ENCODE results near the gene HRK.

The HRK gene

GRCh38 chr12:116881325-116881876, at the start of gene HRK:
HRK (minus strand) TSS chr12:116881441; CDS start chr12:116881307, 134 bp downstream.
- no peak within 1 kb of the TSS for H3K4me3 ChIP-seq (ENCODE audit: low read depth, low read length)
- TF ChIP-seq POLR2A (IDR thresholded peaks at IDR 0.05; ENCODE audit: extremely low read depth, insufficient read length) (no peak), CTCF (IDR thresholded peaks at IDR 0.05; ENCODE audit: low read depth, low read length) (no peak), MYC (IDR thresholded peaks at IDR 0.05; ENCODE audit: low read depth, low read length) (no peak)
- TF ChIP-seq, protein P1, sequence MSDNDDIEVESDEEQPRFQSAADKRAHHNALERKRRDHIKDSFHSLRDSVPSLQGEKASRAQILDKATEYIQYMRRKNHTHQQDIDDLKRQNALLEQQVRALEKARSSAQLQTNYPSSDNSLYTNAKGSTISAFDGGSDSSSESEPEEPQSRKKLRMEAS (IDR thresholded peaks at IDR 0.05; ENCODE audit: low read depth, low read length), result no peak
- no peak for DNase-seq (ENCODE audit: low read depth)

DNA sequence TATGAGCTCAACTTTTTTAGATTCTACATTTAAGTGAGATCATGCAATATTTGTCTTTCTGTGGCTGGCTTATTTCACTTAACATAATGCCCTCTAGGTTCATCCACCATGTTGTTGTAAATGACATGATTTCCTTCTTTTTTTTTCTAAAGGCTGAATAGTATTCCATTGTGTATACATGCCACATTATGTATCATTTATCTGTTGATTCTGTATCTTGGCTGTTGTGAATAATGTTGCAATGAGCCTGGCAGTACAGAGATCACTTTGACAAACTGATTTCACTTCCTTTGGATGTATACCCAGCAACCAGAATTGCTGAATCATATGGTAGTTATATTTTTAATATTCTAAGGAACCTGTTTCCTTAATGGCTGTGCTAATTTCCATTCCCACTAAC, 48.6 kb upstream of the HRK start:
- DNase-seq (ENCODE audit: low read depth), result no peak
- no peak overlapping the region for H3K4me3 ChIP-seq (ENCODE audit: low read depth, low read length)
- TF ChIP-seq POLR2A (IDR thresholded peaks at IDR 0.05; ENCODE audit: extremely low read depth, insufficient read length) (no peak), MYC (IDR thresholded peaks at IDR 0.05; ENCODE audit: low read depth, low read length) (no peak), CTCF (IDR thresholded peaks at IDR 0.05; ENCODE audit: low read depth, low read length) (no peak)
- TF ChIP-seq, protein P1 (IDR thresholded peaks at IDR 0.05; ENCODE audit: low read depth, low read length), result no peak

DNA sequence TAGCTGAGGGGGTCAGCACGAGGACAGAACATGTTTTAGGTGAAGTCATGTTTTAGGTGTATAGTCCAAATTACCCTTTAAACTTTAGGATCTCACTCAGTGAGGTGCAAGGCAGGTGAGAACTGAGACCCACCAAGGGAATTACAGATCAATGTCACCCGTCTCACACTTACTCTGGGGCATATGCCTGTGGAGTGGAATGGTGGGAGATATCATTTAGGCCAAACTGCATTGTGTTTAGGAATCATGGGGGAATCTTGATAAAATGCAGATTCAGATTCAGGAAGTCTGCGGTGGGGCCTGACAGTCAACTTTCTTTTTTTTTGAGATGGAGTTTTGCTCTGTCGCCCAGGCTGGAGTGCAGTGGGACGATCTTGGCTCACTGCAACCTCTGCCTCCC, 47.3 kb upstream of the HRK start:
- H3K4me3 ChIP-seq (ENCODE audit: low read depth, low read length), result no peak overlapping the region
- TF ChIP-seq CTCF (IDR thresholded peaks at IDR 0.05; ENCODE audit: low read depth, low read length), result no peak
- no peak for TF ChIP-seq POLR2A (IDR thresholded peaks at IDR 0.05; ENCODE audit: extremely low read depth, insufficient read length)
- DNase-seq (ENCODE audit: low read depth), result no peak

- TF ChIP-seq CTCF (IDR thresholded peaks at IDR 0.05; ENCODE audit: low read depth, low read length), result no peak
- no peak for TF ChIP-seq MYC (IDR thresholded peaks at IDR 0.05; ENCODE audit: low read depth, low read length)
- TF ChIP-seq, protein P1 (IDR thresholded peaks at IDR 0.05; ENCODE audit: low read depth, low read length), result no peak
- no peak for TF ChIP-seq POLR2A (IDR thresholded peaks at IDR 0.05; ENCODE audit: extremely low read depth, insufficient read length)
- DNase-seq (ENCODE audit: low read depth), result no peak
- no peak overlapping the region for H3K4me3 ChIP-seq (ENCODE audit: low read depth, low read length)
Observed at GRCh38 chr12:116927244-116927940, 46.2 kb upstream of the HRK start.

GRCh38 chr12:116926283-116927243, 45.3 kb upstream of the HRK start:
- no peak overlapping the region for H3K4me3 ChIP-seq (ENCODE audit: low read depth, low read length)
- TF ChIP-seq CTCF (IDR thresholded peaks at IDR 0.05; ENCODE audit: low read depth, low read length) (no peak), MYC (IDR thresholded peaks at IDR 0.05; ENCODE audit: low read depth, low read length) (no peak), POLR2A (IDR thresholded peaks at IDR 0.05; ENCODE audit: extremely low read depth, insufficient read length) (no peak)
- TF ChIP-seq, protein P1 (IDR thresholded peaks at IDR 0.05; ENCODE audit: low read depth, low read length), result no peak
- no peak for DNase-seq (ENCODE audit: low read depth)

Measured in NB4 (cell line).